ENCODE measurements around the gene CSRNP2. TPM values are rescaled to one million over a fixed set of nuclear protein-coding genes. Genes with fewer than 3 reads are reported as not detected.
A peak's percentile ranks its signal among the peaks of the same experiment; 100 is the strongest.

Gene CSRNP2
- 4.8 and 5.4 TPM in 2 replicates for total RNA-seq (2016; rRNA removed; fragmentation: Illumina TruSeq; extraction: Trizol)
- total RNA-seq (2016; cell fraction: cytosol; rRNA removed; fragmentation: Illumina TruSeq; extraction: Trizol; ENCODE audit: low read depth): 2.2 and 2.5 TPM in 2 replicates
- 4.9 and 5.0 TPM in 2 replicates for total RNA-seq (2016; cell fraction: insoluble cytoplasmic fraction; rRNA removed; fragmentation: Illumina TruSeq; extraction: Trizol)
- 4.9 and 5.0 TPM in 2 replicates for total RNA-seq (2016; cell fraction: membrane; rRNA removed; fragmentation: Illumina TruSeq; extraction: Trizol)
- total RNA-seq (2016; cell fraction: nucleus; rRNA removed; fragmentation: Illumina TruSeq; extraction: Trizol): 4.3 and 4.8 TPM in 2 replicates
- polyA plus RNA-seq (2011; rRNA removed): 7.3 and 7.5 TPM in 2 replicates
- 4.0 and 5.0 TPM in 2 replicates for polyA plus RNA-seq (2011; cell fraction: cytosol; rRNA removed)
- 6.5 and 9.9 TPM in 2 replicates for polyA plus RNA-seq (2011; cell fraction: nucleus; rRNA removed)
- 4.8 and 6.4 TPM in 2 replicates for polyA plus RNA-seq (2012)
- polyA plus RNA-seq (2016; cell fraction: cytosol; fragmentation: Illumina TruSeq; extraction: Trizol; ENCODE audit: low read depth): 0.69 and 1.1 TPM in 2 replicates
- polyA plus RNA-seq (2016; cell fraction: insoluble cytoplasmic fraction; fragmentation: Illumina TruSeq; extraction: Trizol; ENCODE audit: low read depth): 5.5 TPM in 2 replicates
- polyA plus RNA-seq (2016; cell fraction: membrane; fragmentation: Illumina TruSeq; extraction: Trizol; ENCODE audit: low read depth): 2.9 and 3.9 TPM in 2 replicates
- polyA plus RNA-seq (2016; cell fraction: nucleus; fragmentation: Illumina TruSeq; extraction: Trizol; ENCODE audit: insufficient read depth, low read depth): 12.1 and 14.0 TPM in 2 replicates
- polyA minus RNA-seq (2011; rRNA and poly(A)+ RNA removed; ENCODE audit: low replicate concordance): 8.0 and 14.3 TPM in 2 replicates
- polyA minus RNA-seq (2011; cell fraction: cytosol; rRNA and poly(A)+ RNA removed): 4.0 and 7.0 TPM in 2 replicates
- 7.2 and 7.6 TPM in 2 replicates for polyA minus RNA-seq (2011; cell fraction: nucleus; rRNA and poly(A)+ RNA removed)
- percentile 56 among the genes with signal in this experiment for Bru-seq, nascent RNA
- BruChase-seq, experiment 1, labeled RNA remaining after a 6-hour chase: percentile 69 among the genes with signal in this experiment
- BruChase-seq, experiment 2, labeled RNA remaining after a 2-hour chase: percentile 69 among the genes with signal in this experiment
- long read RNA-seq, experiment 1, partial matches to known transcripts: 1 of 3 reads
- long read RNA-seq, experiment 1, other reads (novel, unspliced or antisense): 2 of 3 reads
- long read RNA-seq, experiment 2, full-length matches to known transcripts: 5 of 21 reads
- long read RNA-seq, experiment 2, partial matches to known transcripts: 1 of 21 reads
- long read RNA-seq, experiment 2, other reads (novel, unspliced or antisense): 15 of 21 reads

- DNase-seq (ENCODE audit: low spot score) (peak; percentile 87), FAIRE-seq (peak; percentile 46), ATAC-seq (peak; percentile 99)
- peak within 1 kb of the TSS; percentile 83 to 88 (median 88) for H3K4me3 ChIP-seq (replicated peaks in 1 of 3; ENCODE audit: insufficient read depth in 1 of 3, low read depth in 2 of 3, low read length in 3 of 3)
- H3K4me2 ChIP-seq (ENCODE audit: low read depth, low read length): peak within 1 kb of the TSS; percentile 99
- H3K9me3 ChIP-seq (ENCODE audit: low read length): no peaks in the 10 kb centered on the region
- H3K79me2 ChIP-seq (ENCODE audit: insufficient read depth, low read length): peaks cover 15% of the 10 kb centered on the region
- peaks cover 15% of the 10 kb centered on the region for H3K4me1 ChIP-seq (ENCODE audit: insufficient read depth, low read length)
- intact Hi-C loops (cut with micrococcal nuclease; ENCODE audit: unreplicated experiment): loop anchor here (1.0 kb wide), 1 partner anchor 35 kb away; the partner anchor contains the start of gene LETMD1
- no peaks in the 10 kb centered on the region for H4K20me1 ChIP-seq (ENCODE audit: insufficient read depth, low read length)
- H3K9ac ChIP-seq (ENCODE audit: insufficient read depth, low read depth, low read length): peak within 1 kb of the TSS; percentile 75
- peak within 1 kb of the TSS; percentile 70 for H3K27ac ChIP-seq (ENCODE audit: extremely low read length, insufficient read depth, low read length)
- H2AFZ ChIP-seq (ENCODE audit: low read length): peak within 1 kb of the TSS; percentile 76
- ChIA-PET CTCF (ENCODE audit: low intra/inter-chr PET ratio, low total read pairs) (no interaction called here), POLR2A (interaction anchor here (0.6 to 3.2 kb wide), 21 partner anchors 8 to 580 kb away, joined by 3 to 24 read pairs (median 4); partner anchors contain the start of genes ATF1, DAZAP2, POU6F1 and SLC11A2)
- in situ Hi-C loops (cut with HindIII; ENCODE audit: extremely low pct_ligation_motif_present, low pct_unique_long_range_greater_than_20kb): no loop called here
- H3K27me3 ChIP-seq (ENCODE audit: control insufficient read depth in 1 of 2, insufficient read depth in 2 of 2, low read length in 2 of 2): no peaks in the 10 kb centered on the region; a peak in 1 of 5 replicates
- H3K36me3 ChIP-seq (replicated peaks in 1 of 2; ENCODE audit: control insufficient read depth in 1 of 2, insufficient read depth in 2 of 2, low read length in 2 of 2): no peaks in the 10 kb centered on the region
- no TSS peak for BruUV-seq (replicated peaks)
- WGBS (ENCODE audit: low lambda C conversion rate): under 1% methylated on average over 31 of the region's 74 CpGs
- TF ChIP-seq MAX (IDR thresholded peaks at IDR 0.05) (peak; percentile 56), ZNF792 (CRISPR knock-in tag; IDR thresholded peaks at IDR 0.05) (peak; percentile 69; the same call in 1 of the 2 replicates), PHF20 (CRISPR knock-in tag; IDR thresholded peaks at IDR 0.05) (peak; percentile 60; the same call in 1 of the 2 replicates), PAWR (CRISPR knock-in tag; IDR thresholded peaks at IDR 0.05; ENCODE audit: borderline replicate concordance) (no peak), TOPORS (CRISPR knock-in tag; IDR thresholded peaks at IDR 0.05) (no peak), RAD21 (CRISPR knock-in tag; IDR thresholded peaks at IDR 0.05) (peak; percentile 79), GFI1 (CRISPR knock-in tag; IDR thresholded peaks at IDR 0.05; ENCODE audit: borderline replicate concordance) (peak; percentile 36; the same call in 1 of the 2 replicates), DMAP1 (CRISPR knock-in tag; IDR thresholded peaks at IDR 0.05) (peak; percentile 13; the same call in 1 of the 2 replicates), HCFC1 (IDR thresholded peaks at IDR 0.05; ENCODE audit: low read depth, low read length) (peak; percentile 90), MXI1 (IDR thresholded peaks at IDR 0.05; ENCODE audit: borderline replicate concordance, low read depth, low read length) (peak; percentile 77; the same call in 1 of the 3 replicates), SMC3 (IDR thresholded peaks at IDR 0.05; ENCODE audit: low read length) (no peak), YEATS2 (CRISPR knock-in tag; IDR thresholded peaks at IDR 0.05; ENCODE audit: borderline replicate concordance) (peak; percentile 28; the same call in 1 of the 2 replicates), HOXD1 (CRISPR knock-in tag; IDR thresholded peaks at IDR 0.05) (peak; percentile 32; the same call in 1 of the 2 replicates), MLXIP (CRISPR knock-in tag; IDR thresholded peaks at IDR 0.05; ENCODE audit: borderline replicate concordance) (0 out of 2 replicates have a peak, but pooled peaks have one; percentile 53), ZNF75D (CRISPR knock-in tag; IDR thresholded peaks at IDR 0.05; ENCODE audit: borderline replicate concordance) (no peak)
Measured at GRCh38 chr12:51083126-51083833, at the start of gene CSRNP2. Gene CSRNP2, minus strand, starts transcription at chr12:51083596. Its CDS starts 7,035 bp downstream, at chr12:51076561.

Measured in HepG2 (cell line).